H1 (cell line): Measurements from ENCODE around the gene HEATR5A. TPM values are rescaled to one million over a fixed set of nuclear protein-coding genes. Genes with fewer than 3 reads are reported as not detected.
"Not testable (repeated sequence)": the region's sequence is repeated elsewhere in the genome, so short reads cannot be mapped to it uniquely, and the experiment has no call there.

Experiments
- CTCF ChIA-PET: fragments of 300-600 bp; sonication (Branson Sonifier 250); formaldehyde crosslinking; loops from one replicate; lab custom pipeline; 2021; ENCODE audit not compliant: partially characterized antibody; lab: Charles Lee
- POLR2A ChIA-PET: fragments of 300-600 bp; sonication (Branson Sonifier 250); formaldehyde crosslinking; loops from one replicate; lab custom pipeline; 2021; ENCODE audit warnings: inconsistent platforms; ENCODE audit not compliant: partially characterized antibody; lab: Charles Lee
- DNase-seq, 2 experiments: peaks; one replicate each; pipeline versions ENCODE4 v3.0.0 to v3.0.0-alpha.2; 2010 to 2022; ENCODE audit warnings: low spot score in 2 of 2, low read depth in 1 of 2, mixed read lengths in 1 of 2
- FAIRE-seq: peaks from 2 replicates; lab custom pipeline; 2011; peaks lifted over from hg19 to GRCh38; lab: Jason Lieb, UNC
- H2AFZ ChIP-seq: 2 replicates; pipeline ENCODE4 v1.8.1; 2012; ENCODE audit warnings: low read length, inconsistent platforms
- H2AK5ac ChIP-seq: 2 replicates; pipeline ENCODE4 v1.6.1; 2013; ENCODE audit warnings: low read depth, low read length
- H2BK120ac ChIP-seq: replicated peaks from 2 replicates; pipeline ENCODE3; 2013; ENCODE audit warnings: low read depth, low read length, inconsistent platforms
- H2BK12ac ChIP-seq: 2 replicates; pipeline ENCODE4 v1.6.1; 2013; ENCODE audit warnings: low read depth, low read length
- H2BK15ac ChIP-seq: 2 replicates; pipeline ENCODE4 v1.6.1; 2013; ENCODE audit warnings: low read length
- H2BK20ac ChIP-seq: 2 replicates; pipeline ENCODE4 v1.6.1; 2013; ENCODE audit warnings: low read length
- H2BK5ac ChIP-seq: 2 replicates; pipeline ENCODE4 v1.6.1; 2013; ENCODE audit warnings: low read depth, low read length
- H3K14ac ChIP-seq: 2 replicates; pipeline ENCODE4 v1.6.1; 2013; ENCODE audit warnings: inconsistent platforms; ENCODE audit not compliant: insufficient read length
- H3K18ac ChIP-seq: 2 replicates; pipeline ENCODE4 v1.6.1; 2013; ENCODE audit warnings: low read length; ENCODE audit errors: extremely low read depth
- H3K23ac ChIP-seq: 2 replicates; pipeline ENCODE4 v1.6.1; 2013; ENCODE audit warnings: inconsistent platforms; ENCODE audit not compliant: insufficient read length
- H3K23me2 ChIP-seq: 2 replicates; pipeline ENCODE4 v1.6.1; 2013; ENCODE audit warnings: low read depth, low read length
- H3K27ac ChIP-seq: 2 replicates; pipeline ENCODE4 v1.6.1; 2011; ENCODE audit warnings: low read depth, low read length, inconsistent platforms
- H3K27me3 ChIP-seq, 4 experiments: replicated peaks in 1 of 4; 1 replicate in 1 of 4; 2 replicates in 3 of 4; pipeline versions ENCODE4 v1.6.1 to v1.8.1; 2011 to 2013; ENCODE audit warnings: low read length in 3 of 4, mild to moderate bottlenecking in 3 of 4, inconsistent platforms in 2 of 4, mixed read lengths in 2 of 4, moderate library complexity in 1 of 4; ENCODE audit not compliant: control insufficient read depth in 3 of 4, insufficient read depth in 3 of 4; ENCODE audit errors: extremely low read depth in 1 of 4
- H3K36me3 ChIP-seq, 4 experiments: 2 replicates each; pipeline versions ENCODE4 v1.6.1 to v1.8.1; 2011 to 2013; ENCODE audit warnings: mild to moderate bottlenecking in 4 of 4, low read length in 3 of 4, moderate library complexity in 2 of 4, control low read depth in 1 of 4, inconsistent platforms in 1 of 4; ENCODE audit not compliant: insufficient read depth in 4 of 4, control insufficient read depth in 2 of 4
- H3K4ac ChIP-seq: replicated peaks from 2 replicates; pipeline ENCODE3; 2013; ENCODE audit warnings: low read length, low read depth, mixed read lengths, inconsistent platforms; ENCODE audit not compliant: insufficient read length
- H3K4me1 ChIP-seq, 4 experiments: replicated peaks in 1 of 4; 1 replicate in 1 of 4; 2 replicates in 3 of 4; pipeline versions ENCODE4 v1.6.1 to v1.8.1; 2011 to 2013; ENCODE audit warnings: low read length in 3 of 4, inconsistent platforms in 2 of 4, mixed read lengths in 1 of 4; ENCODE audit not compliant: insufficient read depth in 4 of 4, control insufficient read depth in 3 of 4
- H3K4me2 ChIP-seq, 2 experiments: 2 replicates each; pipeline versions ENCODE4 v1.6.1 to v1.8.1; 2011 to 2013; ENCODE audit warnings: low read depth in 2 of 2, low read length in 2 of 2, control low read depth in 1 of 2, inconsistent platforms in 1 of 2, mild to moderate bottlenecking in 1 of 2; ENCODE audit not compliant: insufficient read depth in 1 of 2
- H3K4me3 ChIP-seq, 4 experiments: fragments of 200-600, 300-600 bp in 1 of 4; sonication (generic), shearing (Covaris generic), sonication (Bioruptor Twin) in 1 of 4; 2 replicates each; pipeline versions ENCODE4 v1.5.1 to v1.8.1; 2011 to 2016; ENCODE audit warnings: low read length in 4 of 4, low read depth in 3 of 4, control low read depth in 2 of 4, inconsistent platforms in 2 of 4, mild to moderate bottlenecking in 2 of 4, mixed read lengths in 1 of 4, moderate library complexity in 1 of 4; ENCODE audit not compliant: insufficient read depth in 2 of 4; ENCODE audit errors: extremely low read depth in 1 of 4
- H3K56ac ChIP-seq: replicated peaks from 2 replicates; pipeline ENCODE3; 2013; ENCODE audit warnings: low read depth, mild to moderate bottlenecking, mixed read lengths, low read length, inconsistent platforms; ENCODE audit not compliant: insufficient read length
- H3K79me1 ChIP-seq: 2 replicates; pipeline ENCODE4 v1.6.1; 2013; ENCODE audit warnings: low read depth, low read length, control low read depth
- H3K79me2 ChIP-seq, 2 experiments: 2 replicates each; pipeline versions ENCODE4 v1.6.1 to v1.8.1; 2012 to 2013; ENCODE audit warnings: low read length in 2 of 2, mild to moderate bottlenecking in 2 of 2, inconsistent platforms in 1 of 2; ENCODE audit not compliant: insufficient read depth in 2 of 2, control insufficient read depth in 1 of 2
- H3K9ac ChIP-seq, 4 experiments: replicated peaks in 1 of 4; 1 replicate in 1 of 4; 2 replicates in 3 of 4; pipeline versions ENCODE4 v1.6.1 to v1.8.1; 2011 to 2013; ENCODE audit warnings: low read depth in 3 of 4, low read length in 3 of 4, control low read depth in 2 of 4, mild to moderate bottlenecking in 2 of 4, moderate library complexity in 2 of 4, inconsistent platforms in 1 of 4; ENCODE audit errors: extremely low read depth in 1 of 4
- H3K9me3 ChIP-seq, 2 experiments: 2 replicates each; pipeline versions ENCODE4 v1.6.1 to v1.8.1; 2012 to 2013; ENCODE audit warnings: mild to moderate bottlenecking in 2 of 2, moderate library complexity in 2 of 2, control low read depth in 1 of 2, inconsistent platforms in 1 of 2, low read depth in 1 of 2, low read length in 1 of 2, mixed read lengths in 1 of 2; ENCODE audit not compliant: insufficient read depth in 2 of 2
- H4K20me1 ChIP-seq, 2 experiments: replicated peaks in 1 of 2; 2 replicates each; pipeline versions ENCODE3 to v1.8.1; 2011 to 2013; ENCODE audit warnings: inconsistent platforms in 2 of 2, low read length in 2 of 2, mild to moderate bottlenecking in 1 of 2; ENCODE audit not compliant: insufficient read depth in 2 of 2, control insufficient read depth in 1 of 2
- H4K5ac ChIP-seq: 2 replicates; pipeline ENCODE4 v1.6.1; 2013; ENCODE audit warnings: low read length, low read depth, mixed read lengths, inconsistent platforms; ENCODE audit not compliant: insufficient read length
- H4K8ac ChIP-seq: 2 replicates; pipeline ENCODE4 v1.8.0; 2013; ENCODE audit warnings: mild to moderate bottlenecking, moderate library complexity, low read length, inconsistent platforms; ENCODE audit not compliant: insufficient read depth; ENCODE audit errors: extremely low read depth
- H4K91ac ChIP-seq: replicated peaks from 2 replicates; pipeline ENCODE3; 2013; ENCODE audit warnings: low read length, mixed read lengths, inconsistent platforms; ENCODE audit not compliant: insufficient read length
- WGBS, 2 experiments: shearing (Covaris generic) in 1 of 2; methylation state at CpG; one replicate each; pipeline versions ENCODE4 v1.1.6 to v1.1.7; 2013 to 2015; ENCODE audit warnings: low lambda C conversion rate in 2 of 2, mixed read lengths in 2 of 2, inconsistent platforms in 1 of 2, low coverage in 1 of 2, missing lambda C conversion rate in 1 of 2; ENCODE audit not compliant: insufficient replicate concordance in 2 of 2, insufficient coverage in 1 of 2, insufficient read length in 1 of 2; ENCODE audit errors: extremely low coverage in 1 of 2, missing lambda C conversion rate in 1 of 2; 5-methylcytosine and 5-hydroxymethylcytosine counted together
- polyA plus RNA-seq, 7 experiments: library from polyadenylated mRNA; depleted of rRNA in 3 of 7; stranded (reverse) in 5 of 7; unstranded in 2 of 7; fragments of >200 nt in 5 of 7; fragments of 200-250 nt in 2 of 7; gene quantifications; 1 replicate in 5 of 7; 2 replicates in 1 of 7; 4 replicates in 1 of 7; pipeline versions ENCODE4 v1.2.1 to v1.2.3, GENCODE V29; 2011 to 2013; ENCODE audit warnings: missing spikeins in 2 of 7, mixed read lengths in 2 of 7
- total RNA-seq: library from RNA; stranded (reverse); fragmentation: NEBNext Ultra II Directional; extraction: Animal tissue kit (Norgen Biotek cat#: 25700); gene quantifications from 2 replicates; pipeline ENCODE4 v1.2.1, GENCODE V29; 2021

Gene HEATR5A
- total and polyA plus RNA-seq, 2 of the 8 experiments (the other 6 are each of a cell fraction or from before 2014, with no cell fraction given), result 9.0 to 36.2 TPM

GRCh38 chr14:31379125-31379947 lies 41.0 kb downstream of the HEATR5A start:
- WGBS, 2 experiments, result 87% methylated on average over 16 of the region's 16 CpGs; no CpG with 5 or more reads in 1 of the 2 experiments
- H3K4me2 ChIP-seq, H4K91ac ChIP-seq, H2BK5ac ChIP-seq, H3K4me1 ChIP-seq, H2AFZ ChIP-seq, H2BK120ac ChIP-seq, H3K9me3 ChIP-seq, FAIRE-seq, H2BK15ac ChIP-seq, H3K9ac ChIP-seq, H3K79me1 ChIP-seq, H3K18ac ChIP-seq, H3K4ac ChIP-seq, H4K8ac ChIP-seq, H2BK20ac ChIP-seq, H3K56ac ChIP-seq, H4K20me1 ChIP-seq, H3K36me3 ChIP-seq, H4K5ac ChIP-seq, H3K4me3 ChIP-seq, H3K23ac ChIP-seq, H3K79me2 ChIP-seq, H2AK5ac ChIP-seq, DNase-seq, H3K23me2 ChIP-seq, H3K27me3 ChIP-seq, H3K14ac ChIP-seq, H2BK12ac ChIP-seq, H3K27ac ChIP-seq, POLR2A ChIA-PET: not testable (repeated sequence)
- CTCF ChIA-PET, result interaction anchor here (0.6 to 0.8 kb wide), 2 partner anchors 53 to 390 kb away, joined by 3 to 4 read pairs; no protein-coding TSS in a partner anchor
